SU-DHL-6 (cell line): ENCODE measurements around the gene RBM15B.

Experiments
- H2AFZ ChIP-seq: fragments of 200-600 bp; sonication (generic); 2 replicates; pipeline ENCODE4 v1.6.1; 2014; ENCODE audit warnings: low read depth, mild to moderate bottlenecking, moderate library complexity, mixed read lengths, antibody characterized with exemption, low read length; ENCODE audit not compliant: severe bottlenecking
- H3F3A ChIP-seq: fragments of 200-600 bp; shearing (Covaris generic); 2 replicates; pipeline ENCODE4 v1.6.0; 2016; ENCODE audit warnings: antibody characterized with exemption, mild to moderate bottlenecking; ENCODE audit not compliant: insufficient read depth
- H3K27ac ChIP-seq: fragments of 200-600 bp; sonication (generic); 2 replicates; pipeline ENCODE4 v1.5.1; 2016; ENCODE audit warnings: low read depth, mild to moderate bottlenecking, low read length, moderate library complexity, mixed read lengths
- H3K27me3 ChIP-seq: fragments of 200-600 bp; sonication (generic), shearing (Covaris generic); 2 replicates; pipeline ENCODE4 v1.6.0; 2014; ENCODE audit warnings: mild to moderate bottlenecking, low read length
- H3K36me3 ChIP-seq: fragments of 200-600 bp; sonication (generic); 2 replicates; pipeline ENCODE4 v1.6.1; 2014; ENCODE audit warnings: mild to moderate bottlenecking, low read length, mixed read lengths
- H3K4me2 ChIP-seq: fragments of 300-600, 200-600 bp; shearing (Covaris generic), sonication (generic); 2 replicates; pipeline ENCODE4 v1.6.0; 2014; ENCODE audit warnings: low read length, low read depth, mild to moderate bottlenecking; ENCODE audit not compliant: poor library complexity, severe bottlenecking
- H3K4me3 ChIP-seq: fragments of 200-600 bp; sonication (generic); 2 replicates; pipeline ENCODE4 v1.5.1; 2014; ENCODE audit warnings: antibody characterized with exemption, low read length, mild to moderate bottlenecking, mixed read lengths; ENCODE audit not compliant: insufficient read depth, poor library complexity, severe bottlenecking
- H3K79me2 ChIP-seq: fragments of 200-600 bp; sonication (generic); 2 replicates; pipeline ENCODE4 v1.6.1; 2014; ENCODE audit warnings: mild to moderate bottlenecking, low read length, moderate library complexity; ENCODE audit not compliant: insufficient read depth
- H3K9ac ChIP-seq: fragments of 200-600 bp; sonication (generic); 2 replicates; pipeline ENCODE4 v1.7.0; 2014; ENCODE audit warnings: mild to moderate bottlenecking, low read length
- H3K9me2 ChIP-seq: fragments of 200-600 bp; sonication (generic); replicated peaks from 2 replicates; pipeline ENCODE4 v1.6.1; 2014; ENCODE audit warnings: low read length; ENCODE audit not compliant: insufficient read depth
- H3K9me3 ChIP-seq: fragments of 200-600 bp; sonication (generic); 2 replicates; pipeline ENCODE4 v1.6.1; 2014; ENCODE audit warnings: low read length, mixed read lengths; ENCODE audit not compliant: insufficient read depth
- H4K20me1 ChIP-seq: fragments of 200-600 bp; sonication (generic); 2 replicates; pipeline ENCODE4 v1.6.1; 2014; ENCODE audit warnings: low read depth, mild to moderate bottlenecking, antibody characterized with exemption, low read length, moderate library complexity, mixed read lengths
- EZH2phosphoT487 ChIP-seq: fragments of 200-600 bp; sonication (generic), shearing (Covaris generic); conservative IDR thresholded peaks from 2 replicates; pipeline ENCODE4 v1.6.1; 2018; ENCODE audit warnings: mild to moderate bottlenecking, antibody characterized with exemption, low read length, moderate library complexity, mixed read lengths
- TF ChIP-seq, protein P1 (sequence below): fragments of 200-600 bp; sonication (generic); IDR thresholded peaks from one replicate; pipeline ENCODE4 v1.5.1; 2017; ENCODE audit warnings: antibody characterized with exemption, mild to moderate bottlenecking, low read length, moderate library complexity; ENCODE audit not compliant: insufficient read depth, poor library complexity, severe bottlenecking

The RBM15B gene

GRCh38 chr3:51380601-51381332 lies 10.3 kb upstream of the RBM15B start:
- H3K27me3 ChIP-seq: no peaks in the 10 kb centered on the region
- peaks cover 6% of the 10 kb centered on the region for H3K79me2 ChIP-seq
- H3F3A ChIP-seq: peaks cover 3% of the 10 kb centered on the region; the same call in 1 of the 2 replicates
- no peak overlapping the region for H3K27ac ChIP-seq
- H3K4me2 ChIP-seq: no peak overlapping the region
- H3K36me3 ChIP-seq: no peaks in the 10 kb centered on the region
- H2AFZ ChIP-seq: no peak overlapping the region
- H3K9ac ChIP-seq: no peak overlapping the region
- no peaks in the 10 kb centered on the region for H4K20me1 ChIP-seq
- no peaks in the 10 kb centered on the region for H3K9me2 ChIP-seq
- no peaks in the 10 kb centered on the region for H3K9me3 ChIP-seq
- TF ChIP-seq, protein P1, sequence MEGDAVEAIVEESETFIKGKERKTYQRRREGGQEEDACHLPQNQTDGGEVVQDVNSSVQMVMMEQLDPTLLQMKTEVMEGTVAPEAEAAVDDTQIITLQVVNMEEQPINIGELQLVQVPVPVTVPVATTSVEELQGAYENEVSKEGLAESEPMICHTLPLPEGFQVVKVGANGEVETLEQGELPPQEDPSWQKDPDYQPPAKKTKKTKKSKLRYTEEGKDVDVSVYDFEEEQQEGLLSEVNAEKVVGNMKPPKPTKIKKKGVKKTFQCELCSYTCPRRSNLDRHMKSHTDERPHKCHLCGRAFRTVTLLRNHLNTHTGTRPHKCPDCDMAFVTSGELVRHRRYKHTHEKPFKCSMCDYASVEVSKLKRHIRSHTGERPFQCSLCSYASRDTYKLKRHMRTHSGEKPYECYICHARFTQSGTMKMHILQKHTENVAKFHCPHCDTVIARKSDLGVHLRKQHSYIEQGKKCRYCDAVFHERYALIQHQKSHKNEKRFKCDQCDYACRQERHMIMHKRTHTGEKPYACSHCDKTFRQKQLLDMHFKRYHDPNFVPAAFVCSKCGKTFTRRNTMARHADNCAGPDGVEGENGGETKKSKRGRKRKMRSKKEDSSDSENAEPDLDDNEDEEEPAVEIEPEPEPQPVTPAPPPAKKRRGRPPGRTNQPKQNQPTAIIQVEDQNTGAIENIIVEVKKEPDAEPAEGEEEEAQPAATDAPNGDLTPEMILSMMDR: no peak
- no peak for TF ChIP-seq EZH2phosphoT487
- H3K4me3 ChIP-seq: no peak overlapping the region

- H3K9ac ChIP-seq: no peak overlapping the region
- peaks cover 11% of the 10 kb centered on the region for H3K79me2 ChIP-seq
- TF ChIP-seq, protein P1: no peak
- no peak for TF ChIP-seq EZH2phosphoT487
- peaks cover 1% of the 10 kb centered on the region; the same call in 1 of the 2 replicates for H3K36me3 ChIP-seq
- no peak overlapping the region for H2AFZ ChIP-seq
- peaks cover 5% of the 10 kb centered on the region; the same call in 1 of the 2 replicates for H3F3A ChIP-seq
- no peak overlapping the region for H3K27ac ChIP-seq
- no peaks in the 10 kb centered on the region for H3K9me2 ChIP-seq
- no peaks in the 10 kb centered on the region for H4K20me1 ChIP-seq
- H3K27me3 ChIP-seq: no peaks in the 10 kb centered on the region
- H3K4me3 ChIP-seq: no peak overlapping the region
- H3K9me3 ChIP-seq: no peaks in the 10 kb centered on the region
- no peak overlapping the region for H3K4me2 ChIP-seq
These were observed 9.8 kb upstream of the RBM15B start for GRCh38 chr3:51381333-51381705.

- Histone ChIP-seq H3K79me2 (peaks cover 18% of the 10 kb centered on the region), H3K9ac (no peak overlapping the region), H3F3A (peaks cover 11% of the 10 kb centered on the region; the same call in 1 of the 2 replicates), H3K9me2 (no peaks in the 10 kb centered on the region), H3K4me3 (no peak overlapping the region), H3K27me3 (no peaks in the 10 kb centered on the region), H3K9me3 (no peaks in the 10 kb centered on the region), H3K4me2 (no peak overlapping the region), H4K20me1 (no peaks in the 10 kb centered on the region), H3K36me3 (peaks cover 3% of the 10 kb centered on the region; the same call in 1 of the 2 replicates), H3K27ac (no peak overlapping the region), H2AFZ (no peak overlapping the region)
- no peak for TF ChIP-seq EZH2phosphoT487
These were observed 8.9 kb upstream of the RBM15B start for GRCh38 chr3:51382076-51382745.
